Liver (tissue), 9 donors: ENCODE results near the gene PRKACA. TPM values are rescaled to one million over a fixed set of nuclear protein-coding genes. Genes with fewer than 3 reads are reported as not detected.

Experiments
- DNase-seq: peaks from one replicate; pipeline ENCODE4 v3.0.0-alpha.2; 2017; ENCODE audit warnings: low spot score
- H3K27ac ChIP-seq, 2 donors: one replicate each; pipeline ENCODE4 v1.7.0; 2013; ENCODE audit warnings: inconsistent platforms in 2 of 2, low read length in 2 of 2, control low read depth in 1 of 2, low read depth in 1 of 2, mild to moderate bottlenecking in 1 of 2
- H3K27me3 ChIP-seq, 4 donors: one replicate each; pipeline versions ENCODE4 v1.6.1 to v1.7.0; 2013; ENCODE audit warnings: low read length in 3 of 4, inconsistent platforms in 1 of 4, mild to moderate bottlenecking in 1 of 4, moderate library complexity in 1 of 4; ENCODE audit not compliant: control insufficient read depth in 4 of 4, insufficient read depth in 4 of 4
- H3K36me3 ChIP-seq, 4 donors: one replicate each; pipeline versions ENCODE4 v1.6.1 to v1.7.0; 2013; ENCODE audit warnings: low read length in 3 of 4, mild to moderate bottlenecking in 3 of 4, low read depth in 1 of 4, moderate library complexity in 1 of 4; ENCODE audit not compliant: control insufficient read depth in 4 of 4, insufficient read depth in 3 of 4
- H3K4me1 ChIP-seq, 4 donors: one replicate each; pipeline versions ENCODE4 v1.6.1 to v1.7.0; 2013; ENCODE audit warnings: low read length in 3 of 4, mild to moderate bottlenecking in 3 of 4, moderate library complexity in 1 of 4; ENCODE audit not compliant: control insufficient read depth in 4 of 4, insufficient read depth in 4 of 4
- H3K4me3 ChIP-seq, 3 donors: one replicate each; pipeline versions ENCODE4 v1.6.1 to v1.7.0; 2013; ENCODE audit warnings: low read length in 3 of 3, control low read depth in 1 of 3, low read depth in 1 of 3, mild to moderate bottlenecking in 1 of 3
- H3K9ac ChIP-seq, 2 donors: one replicate each; pipeline ENCODE4 v1.7.0; 2013; ENCODE audit warnings: low read length in 2 of 2, mild to moderate bottlenecking in 2 of 2, moderate library complexity in 2 of 2, control low read depth in 1 of 2, low read depth in 1 of 2
- H3K9me3 ChIP-seq, 4 donors: one replicate each; pipeline versions ENCODE4 v1.6.1 to v1.7.0; 2013; ENCODE audit warnings: low read length in 3 of 4; ENCODE audit not compliant: control insufficient read depth in 4 of 4
- EGR1 ChIP-seq, 2 donors: IDR thresholded peaks; 2 replicates each; pipeline ENCODE4 v1.6.1; 2016 to 2018; ENCODE audit warnings: antibody characterized with exemption in 2 of 2, low read depth in 2 of 2
- FOXA1 ChIP-seq: IDR thresholded peaks from 2 replicates; pipeline ENCODE4 v1.6.1; 2016; ENCODE audit warnings: antibody characterized with exemption
- FOXA2 ChIP-seq: IDR thresholded peaks from 2 replicates; pipeline ENCODE4 v1.6.1; 2016; ENCODE audit warnings: antibody characterized with exemption
- GABPA ChIP-seq, 2 donors: IDR thresholded peaks in 1 of 2; conservative IDR thresholded peaks in 1 of 2; 2 replicates each; pipeline ENCODE4 v1.6.1; 2016; ENCODE audit warnings: antibody characterized with exemption in 2 of 2, mild to moderate bottlenecking in 1 of 2, moderate library complexity in 1 of 2
- HNF4A ChIP-seq, 2 donors: conservative IDR thresholded peaks; 2 replicates each; pipeline ENCODE4 v1.6.1; 2016; ENCODE audit warnings: antibody characterized with exemption in 2 of 2, mild to moderate bottlenecking in 2 of 2
- HNF4G ChIP-seq: IDR thresholded peaks from 2 replicates; pipeline ENCODE4 v1.6.1; 2016; ENCODE audit warnings: antibody characterized with exemption
- JUND ChIP-seq, 2 donors: IDR thresholded peaks; 2 replicates each; pipeline ENCODE4 v1.6.1; 2016; ENCODE audit warnings: antibody characterized with exemption in 2 of 2
- MAX ChIP-seq: IDR thresholded peaks from 2 replicates; pipeline ENCODE4 v1.6.1; 2016; ENCODE audit warnings: antibody characterized with exemption
- NR2F2 ChIP-seq: IDR thresholded peaks from 2 replicates; pipeline ENCODE4 v1.6.1; 2016; ENCODE audit warnings: antibody characterized with exemption
- RAD21 ChIP-seq, 2 donors: IDR thresholded peaks; 2 replicates each; pipeline ENCODE4 v1.6.1; 2016; ENCODE audit warnings: antibody characterized with exemption in 2 of 2, mild to moderate bottlenecking in 2 of 2
- RXRA ChIP-seq, 2 donors: IDR thresholded peaks; 2 replicates each; pipeline ENCODE4 v1.6.1; 2017 to 2018; ENCODE audit warnings: antibody characterized with exemption in 2 of 2, mild to moderate bottlenecking in 1 of 2
- SP1 ChIP-seq: IDR thresholded peaks from 2 replicates; pipeline ENCODE4 v1.6.1; 2018; ENCODE audit warnings: antibody characterized with exemption, mild to moderate bottlenecking
- TAF1 ChIP-seq: conservative IDR thresholded peaks from 2 replicates; pipeline ENCODE4 v1.6.1; 2016; ENCODE audit warnings: antibody characterized with exemption, mild to moderate bottlenecking
- YY1 ChIP-seq: IDR thresholded peaks from 2 replicates; pipeline ENCODE4 v1.6.1; 2016; ENCODE audit warnings: antibody characterized with exemption, mild to moderate bottlenecking
- WGBS: extraction: QIAGEN DNeasy Blood & Tissue Kit; methylation state at CpG from one replicate; pipeline ENCODE4 v1.1.7; 2013; 5-methylcytosine and 5-hydroxymethylcytosine counted together
- polyA plus RNA-seq, 2 donors: library from polyadenylated mRNA; stranded (reverse) in 1 of 2; unstranded in 1 of 2; fragments of 200-250 nt in 1 of 2; fragments of >200 nt in 1 of 2; fragmentation: Nextera tagmentation in 1 of 2; extraction: Ambion mirVana in 1 of 2; gene quantifications; one replicate each; pipeline versions ENCODE4 v1.2.1 to v1.2.3, GENCODE V29; 2013 to 2015
- total RNA-seq, 2 donors: library from RNA; depleted of rRNA; stranded (reverse); fragments of >200 nt; gene quantifications; one replicate each; pipeline ENCODE4 v1.2.3, GENCODE V29; 2014
- TF ChIP-seq, protein P1 (sequence below): IDR thresholded peaks from 2 replicates; pipeline ENCODE4 v1.6.1; 2016; ENCODE audit warnings: antibody characterized with exemption
- TF ChIP-seq, protein P2 (sequence below): fragments of 150-350 bp; IDR thresholded peaks from 2 replicates; pipeline ENCODE4 v1.5.1; 2017; ENCODE audit warnings: improper control_type of control experiment, low read depth, low read length; ENCODE audit not compliant: missing input control
- TF ChIP-seq, protein P3 (sequence below): IDR thresholded peaks from 2 replicates; pipeline ENCODE4 v1.6.1; 2016; ENCODE audit warnings: antibody characterized with exemption, mild to moderate bottlenecking
- TF ChIP-seq, protein P4 (sequence below): IDR thresholded peaks from 2 replicates; pipeline ENCODE4 v1.6.1; 2016; ENCODE audit warnings: antibody characterized with exemption
- donor health status: healthy.
- donor health status: healthy.
- donor health status: healthy.
- donor health status: healthy.
- donor health status: healthy.

Gene PRKACA
- total and polyA plus RNA-seq, 4 donors, result 15.5 to 72.4 (median 40.2) TPM

DNA sequence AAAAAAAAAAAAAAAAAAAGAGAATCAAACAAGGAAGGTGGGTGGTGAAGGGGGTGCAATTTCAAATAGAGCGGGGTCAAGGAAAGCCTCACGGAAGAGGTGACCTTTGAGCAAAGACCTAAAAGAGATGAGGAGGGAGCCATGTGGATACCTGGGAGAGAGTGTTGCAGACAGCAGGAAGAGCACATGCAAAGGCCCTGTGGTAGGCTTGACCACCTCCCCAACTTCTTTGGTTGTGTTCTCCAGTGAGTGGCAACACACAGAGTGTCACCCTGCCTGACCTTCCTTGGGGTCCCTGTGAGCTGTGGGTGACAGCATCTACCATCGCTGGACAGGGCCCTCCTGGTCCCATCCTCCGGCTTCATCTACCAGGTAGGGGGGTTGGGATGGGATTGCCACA, 67.0 kb downstream of the PRKACA start:
- H3K4me3 ChIP-seq, result no peak overlapping the region
- TF ChIP-seq JUND (IDR thresholded peaks at IDR 0.05) (no peak), SP1 (no peak), HNF4G (no peak), RXRA (IDR thresholded peaks at IDR 0.05) (no peak), NR2F2 (no peak), GABPA (IDR thresholded peaks at IDR 0.05 in 1 of 2, conservative IDR thresholded peaks at IDR 0.05 in 1 of 2) (no peak), EGR1 (IDR thresholded peaks at IDR 0.05; ENCODE audit: low read depth in 2 of 2) (no peak), RAD21 (IDR thresholded peaks at IDR 0.05) (no peak), FOXA1 (no peak), FOXA2 (no peak), HNF4A (conservative IDR thresholded peaks at IDR 0.05) (no peak), TAF1 (no peak), MAX (no peak), YY1 (no peak)
- TF ChIP-seq, protein P1, sequence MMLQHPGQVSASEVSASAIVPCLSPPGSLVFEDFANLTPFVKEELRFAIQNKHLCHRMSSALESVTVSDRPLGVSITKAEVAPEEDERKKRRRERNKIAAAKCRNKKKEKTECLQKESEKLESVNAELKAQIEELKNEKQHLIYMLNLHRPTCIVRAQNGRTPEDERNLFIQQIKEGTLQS, result no peak
- TF ChIP-seq, protein P2, sequence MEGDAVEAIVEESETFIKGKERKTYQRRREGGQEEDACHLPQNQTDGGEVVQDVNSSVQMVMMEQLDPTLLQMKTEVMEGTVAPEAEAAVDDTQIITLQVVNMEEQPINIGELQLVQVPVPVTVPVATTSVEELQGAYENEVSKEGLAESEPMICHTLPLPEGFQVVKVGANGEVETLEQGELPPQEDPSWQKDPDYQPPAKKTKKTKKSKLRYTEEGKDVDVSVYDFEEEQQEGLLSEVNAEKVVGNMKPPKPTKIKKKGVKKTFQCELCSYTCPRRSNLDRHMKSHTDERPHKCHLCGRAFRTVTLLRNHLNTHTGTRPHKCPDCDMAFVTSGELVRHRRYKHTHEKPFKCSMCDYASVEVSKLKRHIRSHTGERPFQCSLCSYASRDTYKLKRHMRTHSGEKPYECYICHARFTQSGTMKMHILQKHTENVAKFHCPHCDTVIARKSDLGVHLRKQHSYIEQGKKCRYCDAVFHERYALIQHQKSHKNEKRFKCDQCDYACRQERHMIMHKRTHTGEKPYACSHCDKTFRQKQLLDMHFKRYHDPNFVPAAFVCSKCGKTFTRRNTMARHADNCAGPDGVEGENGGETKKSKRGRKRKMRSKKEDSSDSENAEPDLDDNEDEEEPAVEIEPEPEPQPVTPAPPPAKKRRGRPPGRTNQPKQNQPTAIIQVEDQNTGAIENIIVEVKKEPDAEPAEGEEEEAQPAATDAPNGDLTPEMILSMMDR, result no peak
- TF ChIP-seq, protein P3, sequence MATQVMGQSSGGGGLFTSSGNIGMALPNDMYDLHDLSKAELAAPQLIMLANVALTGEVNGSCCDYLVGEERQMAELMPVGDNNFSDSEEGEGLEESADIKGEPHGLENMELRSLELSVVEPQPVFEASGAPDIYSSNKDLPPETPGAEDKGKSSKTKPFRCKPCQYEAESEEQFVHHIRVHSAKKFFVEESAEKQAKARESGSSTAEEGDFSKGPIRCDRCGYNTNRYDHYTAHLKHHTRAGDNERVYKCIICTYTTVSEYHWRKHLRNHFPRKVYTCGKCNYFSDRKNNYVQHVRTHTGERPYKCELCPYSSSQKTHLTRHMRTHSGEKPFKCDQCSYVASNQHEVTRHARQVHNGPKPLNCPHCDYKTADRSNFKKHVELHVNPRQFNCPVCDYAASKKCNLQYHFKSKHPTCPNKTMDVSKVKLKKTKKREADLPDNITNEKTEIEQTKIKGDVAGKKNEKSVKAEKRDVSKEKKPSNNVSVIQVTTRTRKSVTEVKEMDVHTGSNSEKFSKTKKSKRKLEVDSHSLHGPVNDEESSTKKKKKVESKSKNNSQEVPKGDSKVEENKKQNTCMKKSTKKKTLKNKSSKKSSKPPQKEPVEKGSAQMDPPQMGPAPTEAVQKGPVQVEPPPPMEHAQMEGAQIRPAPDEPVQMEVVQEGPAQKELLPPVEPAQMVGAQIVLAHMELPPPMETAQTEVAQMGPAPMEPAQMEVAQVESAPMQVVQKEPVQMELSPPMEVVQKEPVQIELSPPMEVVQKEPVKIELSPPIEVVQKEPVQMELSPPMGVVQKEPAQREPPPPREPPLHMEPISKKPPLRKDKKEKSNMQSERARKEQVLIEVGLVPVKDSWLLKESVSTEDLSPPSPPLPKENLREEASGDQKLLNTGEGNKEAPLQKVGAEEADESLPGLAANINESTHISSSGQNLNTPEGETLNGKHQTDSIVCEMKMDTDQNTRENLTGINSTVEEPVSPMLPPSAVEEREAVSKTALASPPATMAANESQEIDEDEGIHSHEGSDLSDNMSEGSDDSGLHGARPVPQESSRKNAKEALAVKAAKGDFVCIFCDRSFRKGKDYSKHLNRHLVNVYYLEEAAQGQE, result no peak
- TF ChIP-seq, protein P4, sequence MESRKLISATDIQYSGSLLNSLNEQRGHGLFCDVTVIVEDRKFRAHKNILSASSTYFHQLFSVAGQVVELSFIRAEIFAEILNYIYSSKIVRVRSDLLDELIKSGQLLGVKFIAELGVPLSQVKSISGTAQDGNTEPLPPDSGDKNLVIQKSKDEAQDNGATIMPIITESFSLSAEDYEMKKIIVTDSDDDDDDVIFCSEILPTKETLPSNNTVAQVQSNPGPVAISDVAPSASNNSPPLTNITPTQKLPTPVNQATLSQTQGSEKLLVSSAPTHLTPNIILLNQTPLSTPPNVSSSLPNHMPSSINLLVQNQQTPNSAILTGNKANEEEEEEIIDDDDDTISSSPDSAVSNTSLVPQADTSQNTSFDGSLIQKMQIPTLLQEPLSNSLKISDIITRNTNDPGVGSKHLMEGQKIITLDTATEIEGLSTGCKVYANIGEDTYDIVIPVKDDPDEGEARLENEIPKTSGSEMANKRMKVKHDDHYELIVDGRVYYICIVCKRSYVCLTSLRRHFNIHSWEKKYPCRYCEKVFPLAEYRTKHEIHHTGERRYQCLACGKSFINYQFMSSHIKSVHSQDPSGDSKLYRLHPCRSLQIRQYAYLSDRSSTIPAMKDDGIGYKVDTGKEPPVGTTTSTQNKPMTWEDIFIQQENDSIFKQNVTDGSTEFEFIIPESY, result no peak

More for the DNA sequence above, 67.0 kb downstream of the PRKACA start:
- DNase-seq, result no peak
- no peaks in the 10 kb centered on the region for H3K4me1 ChIP-seq
- H3K9ac ChIP-seq, result no peak overlapping the region
- WGBS, result 98% methylated on average over 4 of the region's 4 CpGs
- H3K9me3 ChIP-seq, result no peaks in the 10 kb centered on the region
- peaks cover 2 to 17% (median 7%) of the 10 kb centered on the region in 4 donors for H3K36me3 ChIP-seq
- H3K27ac ChIP-seq, result no peak overlapping the region
- no peaks in the 10 kb centered on the region for H3K27me3 ChIP-seq
